ENCODE results near the gene PEPD. TPM values are rescaled to one million over a fixed set of nuclear protein-coding genes. Genes with fewer than 3 reads are reported as not detected.

PEPD gene
- total RNA-seq, 1 donor from 2014 or later = 84.7 TPM

DNA sequence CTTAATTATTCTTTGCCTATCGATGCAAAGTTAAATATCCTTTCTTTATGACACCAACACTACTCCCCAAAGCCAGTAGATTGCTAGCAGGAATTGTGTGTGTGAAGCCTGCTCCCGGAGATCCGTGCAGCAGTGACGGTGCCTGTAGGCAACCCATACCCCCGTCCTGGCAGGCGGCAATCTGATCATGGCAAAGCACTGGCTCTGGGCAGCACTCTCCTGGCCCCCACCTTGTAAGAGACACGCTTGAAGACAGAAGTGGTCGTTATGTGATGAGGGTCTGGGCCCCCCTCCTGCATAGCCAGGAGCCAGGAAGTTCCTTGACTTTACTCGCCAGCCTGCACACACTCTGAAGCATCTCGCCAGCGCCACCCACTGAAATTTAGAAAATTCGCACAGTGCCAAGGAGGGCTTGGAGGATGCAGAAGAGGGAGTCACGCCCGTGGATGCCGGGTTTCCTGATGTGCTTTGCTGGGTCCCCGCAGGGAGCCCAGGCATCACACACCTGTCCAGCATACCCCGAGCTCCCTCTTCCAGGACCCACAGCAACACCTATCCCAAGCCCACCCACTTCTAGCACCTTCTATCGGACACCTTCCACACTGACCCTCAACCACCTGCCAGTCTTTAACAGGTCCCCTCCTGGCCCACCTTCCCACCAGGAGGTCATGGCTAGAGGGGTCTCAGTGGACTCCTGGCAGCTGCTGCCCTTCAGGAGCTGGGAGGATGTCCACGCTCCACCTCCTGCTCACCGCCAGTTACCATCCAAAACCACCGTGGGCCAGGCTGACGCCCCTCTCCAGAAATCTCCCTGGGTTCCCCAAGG lies 93.6 kb downstream of the PEPD start:
- H3K27ac Mint-ChIP-seq = no peak overlapping the region
- H3K27me3 Mint-ChIP-seq = peaks cover 8% of the 10 kb centered on the region
- peaks cover 6% of the 10 kb centered on the region for H3K4me1 Mint-ChIP-seq (ENCODE audit: unreplicated experiment)
- no peak overlapping the region for H3K4me3 Mint-ChIP-seq
- no peaks in the 10 kb centered on the region for H3K36me3 Mint-ChIP-seq
- TF ChIP-seq, protein P1, sequence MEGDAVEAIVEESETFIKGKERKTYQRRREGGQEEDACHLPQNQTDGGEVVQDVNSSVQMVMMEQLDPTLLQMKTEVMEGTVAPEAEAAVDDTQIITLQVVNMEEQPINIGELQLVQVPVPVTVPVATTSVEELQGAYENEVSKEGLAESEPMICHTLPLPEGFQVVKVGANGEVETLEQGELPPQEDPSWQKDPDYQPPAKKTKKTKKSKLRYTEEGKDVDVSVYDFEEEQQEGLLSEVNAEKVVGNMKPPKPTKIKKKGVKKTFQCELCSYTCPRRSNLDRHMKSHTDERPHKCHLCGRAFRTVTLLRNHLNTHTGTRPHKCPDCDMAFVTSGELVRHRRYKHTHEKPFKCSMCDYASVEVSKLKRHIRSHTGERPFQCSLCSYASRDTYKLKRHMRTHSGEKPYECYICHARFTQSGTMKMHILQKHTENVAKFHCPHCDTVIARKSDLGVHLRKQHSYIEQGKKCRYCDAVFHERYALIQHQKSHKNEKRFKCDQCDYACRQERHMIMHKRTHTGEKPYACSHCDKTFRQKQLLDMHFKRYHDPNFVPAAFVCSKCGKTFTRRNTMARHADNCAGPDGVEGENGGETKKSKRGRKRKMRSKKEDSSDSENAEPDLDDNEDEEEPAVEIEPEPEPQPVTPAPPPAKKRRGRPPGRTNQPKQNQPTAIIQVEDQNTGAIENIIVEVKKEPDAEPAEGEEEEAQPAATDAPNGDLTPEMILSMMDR (conservative IDR thresholded peaks at IDR 0.05) = no peak
- no peak for DNase-seq (ENCODE audit: extremely low spot score, unreplicated experiment)
- no peaks in the 10 kb centered on the region for H3K9me3 Mint-ChIP-seq

DNA sequence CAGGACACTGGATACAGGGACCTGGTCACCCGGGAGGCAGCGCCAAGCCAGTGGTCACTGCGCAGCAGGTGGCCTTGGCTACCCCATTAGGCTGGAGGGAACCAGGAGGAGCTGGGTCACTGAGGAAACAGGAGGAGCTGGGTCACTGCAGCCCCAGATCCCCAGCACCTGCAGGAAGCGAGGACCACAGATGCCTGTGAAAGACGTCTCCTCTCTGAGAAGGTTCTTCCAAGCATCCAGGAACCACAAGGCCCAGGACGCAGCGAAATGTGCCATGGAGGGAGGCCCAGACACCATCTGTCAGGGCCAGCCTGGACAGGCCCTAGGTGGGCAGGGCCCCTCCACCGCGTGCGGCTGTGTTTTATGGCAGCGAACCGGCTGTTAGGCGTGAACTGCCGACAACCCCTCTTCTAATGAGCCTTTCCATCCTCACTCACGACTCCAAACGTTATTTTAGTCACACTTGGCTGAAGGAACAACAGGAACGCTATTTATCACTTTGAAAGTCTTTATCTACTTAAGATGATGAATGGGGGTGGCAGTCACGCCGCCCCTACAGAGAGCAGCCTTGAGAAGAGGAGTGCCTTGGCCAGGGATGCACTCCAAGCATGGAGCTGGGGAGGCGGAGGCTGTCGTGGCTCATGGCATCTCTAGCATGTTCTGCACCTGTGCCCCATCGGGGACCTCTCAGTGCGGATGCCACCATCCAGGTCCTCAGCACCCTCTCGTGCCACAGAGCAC lies 94.8 kb downstream of the PEPD start:
- H3K9me3 Mint-ChIP-seq = no peaks in the 10 kb centered on the region
- no peak overlapping the region for H3K4me3 Mint-ChIP-seq
- TF ChIP-seq, protein P1 (conservative IDR thresholded peaks at IDR 0.05) = no peak
- H3K27ac Mint-ChIP-seq = no peak overlapping the region
- peaks cover 6% of the 10 kb centered on the region for H3K4me1 Mint-ChIP-seq (ENCODE audit: unreplicated experiment)
- no peak for DNase-seq (ENCODE audit: extremely low spot score, unreplicated experiment)
- peaks cover 8% of the 10 kb centered on the region for H3K27me3 Mint-ChIP-seq
- H3K36me3 Mint-ChIP-seq = no peaks in the 10 kb centered on the region

DNA sequence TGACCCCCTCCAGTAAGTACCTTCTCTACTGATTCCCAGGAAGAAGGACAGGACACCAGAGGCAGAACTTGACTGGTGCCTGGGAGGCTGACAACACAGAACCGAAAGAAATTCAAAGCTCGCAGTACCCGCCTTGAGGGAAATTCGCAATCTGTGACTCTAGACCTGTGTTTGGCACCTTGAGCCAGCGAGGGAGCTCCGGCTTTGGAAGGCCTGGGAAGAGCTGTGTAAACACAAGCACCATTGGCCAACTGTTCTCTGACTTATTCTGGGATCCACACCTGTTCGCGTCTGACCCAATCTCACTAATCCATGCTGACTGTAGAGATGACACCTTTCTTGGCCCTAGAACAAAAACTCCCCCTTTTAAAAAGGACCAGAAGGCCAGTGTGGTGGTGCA lies 97.4 kb downstream of the PEPD start:
- H3K27me3 Mint-ChIP-seq = peaks cover 2% of the 10 kb centered on the region
- no peak overlapping the region for H3K27ac Mint-ChIP-seq
- TF ChIP-seq, protein P1 (conservative IDR thresholded peaks at IDR 0.05) = no peak
- H3K4me1 Mint-ChIP-seq (ENCODE audit: unreplicated experiment) = no peaks in the 10 kb centered on the region
- no peak overlapping the region for H3K4me3 Mint-ChIP-seq
- no peak for DNase-seq (ENCODE audit: extremely low spot score, unreplicated experiment)
- H3K9me3 Mint-ChIP-seq = no peaks in the 10 kb centered on the region
- no peaks in the 10 kb centered on the region for H3K36me3 Mint-ChIP-seq

DNA sequence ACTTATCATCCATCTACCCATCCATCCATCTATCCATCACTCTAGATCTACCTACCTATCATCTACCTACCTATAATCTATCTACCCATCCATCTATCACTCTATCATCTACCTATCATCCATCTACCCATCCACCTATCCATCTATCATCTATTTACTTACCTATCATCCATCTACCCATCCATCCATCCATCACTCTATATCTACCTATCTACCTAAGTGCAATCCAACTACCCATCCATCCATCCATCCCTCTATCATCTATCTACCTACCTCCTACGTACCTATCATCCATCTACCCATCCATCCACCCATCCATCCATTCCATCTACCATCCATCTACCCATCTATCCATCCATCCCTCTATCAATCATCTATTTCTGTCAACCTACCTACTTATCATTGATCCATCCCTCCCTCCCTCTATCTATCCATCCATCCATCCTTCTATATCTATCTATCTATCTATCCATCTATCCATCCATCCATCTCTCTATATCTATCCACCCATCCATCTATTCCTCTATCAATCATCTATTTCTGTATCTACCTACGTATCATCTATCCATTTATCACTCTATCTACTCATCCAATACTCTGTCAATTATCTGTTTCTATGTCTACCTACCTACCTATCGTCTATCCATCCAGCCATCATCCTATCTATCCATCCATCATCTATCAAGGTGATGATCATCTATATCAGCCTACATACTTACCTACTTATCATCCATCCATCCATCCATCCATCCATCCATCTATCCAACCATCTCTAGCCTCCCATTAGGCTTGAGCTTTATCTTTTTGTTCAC lies 99.0 kb downstream of the PEPD start:
- H3K4me1 Mint-ChIP-seq (ENCODE audit: unreplicated experiment) = no peaks in the 10 kb centered on the region
- no peak overlapping the region for H3K27ac Mint-ChIP-seq
- no peak overlapping the region for H3K4me3 Mint-ChIP-seq
- no peaks in the 10 kb centered on the region for H3K9me3 Mint-ChIP-seq
- H3K36me3 Mint-ChIP-seq = no peaks in the 10 kb centered on the region
- TF ChIP-seq, protein P1 (conservative IDR thresholded peaks at IDR 0.05) = no peak
- peaks cover 2% of the 10 kb centered on the region for H3K27me3 Mint-ChIP-seq
- DNase-seq (ENCODE audit: extremely low spot score, unreplicated experiment) = no peak

DNA sequence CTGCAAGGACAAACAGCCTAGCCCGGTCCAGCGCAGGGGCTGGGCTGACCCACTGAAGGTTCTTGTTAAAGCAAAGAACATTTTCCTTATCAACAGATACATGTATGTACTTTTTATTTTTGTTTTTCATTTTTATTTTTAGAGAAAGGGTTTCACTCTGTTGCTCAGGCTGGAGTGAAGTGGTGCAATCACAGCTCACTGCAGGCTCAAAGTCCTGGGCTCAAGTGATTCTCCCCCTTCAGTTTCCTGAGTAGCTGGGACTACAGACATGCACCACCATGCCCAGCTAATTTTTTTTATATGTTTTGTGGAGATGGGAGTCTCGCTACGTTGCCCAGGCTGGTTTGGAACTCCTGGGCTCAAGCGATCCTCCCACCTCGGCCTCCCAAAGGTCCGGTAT lies 100.2 kb downstream of the PEPD start:
- Mint-ChIP-seq H3K4me1 (ENCODE audit: unreplicated experiment) (peaks cover 5% of the 10 kb centered on the region), H3K27me3 (no peaks in the 10 kb centered on the region), H3K4me3 (no peak overlapping the region), H3K36me3 (no peaks in the 10 kb centered on the region), H3K9me3 (no peaks in the 10 kb centered on the region), H3K27ac (no peak overlapping the region)
- TF ChIP-seq, protein P1 (conservative IDR thresholded peaks at IDR 0.05) = no peak
- no peak for DNase-seq (ENCODE audit: extremely low spot score, unreplicated experiment)

Data from type B pancreatic cell (in vitro differentiated cells).